ENCODE data around the gene TOM1L2.

The TOM1L2 gene

DNA sequence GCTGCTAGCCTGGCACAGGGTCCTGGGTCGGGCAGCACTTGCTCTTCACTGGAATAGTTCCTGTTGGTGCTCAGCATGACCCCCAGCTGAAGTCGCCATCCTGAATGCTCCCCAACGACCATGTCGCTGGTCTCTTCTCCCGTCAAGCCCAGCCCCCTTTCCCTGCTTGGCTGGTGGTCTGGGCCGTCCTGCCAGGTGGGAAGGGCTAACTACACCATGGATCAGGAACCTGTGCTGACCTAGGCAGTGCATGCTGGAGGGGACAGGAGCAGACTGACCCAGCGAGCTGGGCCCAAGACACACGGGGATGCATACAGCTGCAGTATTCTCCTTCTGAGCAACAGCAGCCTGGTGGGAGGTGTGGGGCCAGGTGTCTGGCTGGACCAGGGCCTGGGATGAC is 126.2 kb downstream of the TOM1L2 start:
- no peak for DNase-seq

DNA sequence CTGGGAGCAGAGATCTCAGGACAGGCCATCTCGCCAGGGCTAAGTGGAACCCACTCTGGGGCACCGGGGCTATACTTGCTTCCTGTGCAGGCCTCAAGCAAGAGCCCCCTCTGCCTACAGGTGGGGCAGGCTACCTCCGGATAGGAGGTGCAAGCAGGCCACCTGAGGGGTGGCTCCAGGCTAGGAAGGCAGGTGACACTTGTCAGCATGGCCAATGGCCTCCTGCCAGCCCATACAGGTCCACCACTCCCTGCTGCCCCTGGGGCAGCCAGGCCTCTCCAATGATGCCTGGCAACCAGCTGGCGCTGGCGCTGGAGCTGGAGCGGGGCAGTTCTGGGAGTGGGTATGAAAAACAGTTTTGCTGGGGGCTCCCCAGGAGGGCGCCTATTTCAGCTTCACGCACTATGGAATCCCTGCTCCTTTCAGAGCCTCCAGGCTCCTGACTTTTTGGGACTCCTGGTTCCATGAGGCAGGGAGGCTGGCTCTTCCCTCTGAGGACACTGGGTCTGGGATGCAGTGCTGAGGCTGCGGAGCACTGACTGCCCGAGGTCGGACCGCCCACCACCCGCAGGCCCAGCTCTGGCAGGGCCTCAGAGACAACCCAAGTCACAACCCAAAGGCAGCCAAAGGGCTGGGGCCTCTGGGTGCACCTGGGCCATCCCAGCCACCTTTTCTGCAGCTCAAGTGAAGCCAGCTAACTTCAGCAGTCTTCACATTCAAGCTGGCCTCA is 127.0 kb downstream of the TOM1L2 start:
- DNase-seq = no peak

DNA sequence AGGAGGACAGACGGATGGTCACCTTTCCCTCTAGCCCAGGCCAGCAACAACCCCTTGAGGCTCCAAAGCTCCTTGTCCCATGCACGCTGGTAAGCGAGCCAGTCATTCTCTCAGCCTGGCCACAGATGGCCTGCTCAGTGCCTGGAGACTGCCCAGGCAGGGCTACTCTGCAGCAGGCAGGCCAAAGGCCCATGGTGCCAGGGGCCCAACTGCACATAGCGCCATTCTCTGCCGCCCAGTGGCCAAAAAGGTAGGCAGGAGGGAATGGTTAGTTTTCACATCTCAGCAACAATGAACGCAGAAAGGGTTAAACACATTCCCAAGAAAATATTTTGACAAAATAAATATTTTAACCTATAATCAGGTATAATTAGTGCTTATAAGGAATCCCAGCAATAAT is 127.7 kb downstream of the TOM1L2 start:
- no peak for DNase-seq

DNA sequence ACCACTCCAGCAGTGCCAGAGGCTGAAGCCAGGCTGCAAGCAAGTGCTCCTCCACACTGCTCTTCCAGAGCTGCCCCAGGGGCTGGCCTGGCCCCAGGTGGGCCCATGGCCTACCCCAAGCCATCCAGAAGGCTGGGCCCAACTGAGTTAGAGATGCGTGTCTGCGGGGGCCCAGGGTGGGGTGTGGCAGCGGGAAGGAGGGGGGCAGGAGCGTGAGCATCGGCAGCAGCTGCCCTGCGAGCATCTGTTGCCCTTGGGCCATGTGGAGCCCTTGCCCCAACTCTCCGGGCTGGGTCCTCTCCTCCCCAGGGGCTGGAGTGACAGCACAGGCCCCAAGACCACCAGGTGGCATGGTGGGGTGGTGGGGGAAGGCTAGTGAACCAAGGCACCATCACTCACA is 128.1 kb downstream of the TOM1L2 start:
- DNase-seq = no peak

DNA sequence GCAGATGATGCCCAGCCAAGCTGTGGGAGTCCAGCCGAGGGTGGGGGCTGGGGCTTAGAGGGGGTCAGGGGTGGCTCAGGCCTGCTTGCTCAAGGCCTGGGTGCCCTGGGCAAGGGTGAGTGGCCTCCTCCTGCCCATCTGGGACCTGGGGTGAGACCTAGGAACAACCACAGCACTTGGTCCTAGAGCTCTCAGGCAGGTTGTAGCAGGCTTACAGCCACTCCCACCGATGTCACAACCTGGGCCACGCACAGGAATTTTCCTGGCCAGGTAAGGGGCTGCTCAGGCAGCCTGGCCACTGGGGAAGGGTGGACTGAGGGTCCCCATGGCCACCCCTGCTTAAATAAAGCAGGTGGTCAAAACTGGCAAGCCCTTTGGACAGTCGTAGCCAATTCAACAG is 129.1 kb downstream of the TOM1L2 start:
- no peak for DNase-seq

DNA sequence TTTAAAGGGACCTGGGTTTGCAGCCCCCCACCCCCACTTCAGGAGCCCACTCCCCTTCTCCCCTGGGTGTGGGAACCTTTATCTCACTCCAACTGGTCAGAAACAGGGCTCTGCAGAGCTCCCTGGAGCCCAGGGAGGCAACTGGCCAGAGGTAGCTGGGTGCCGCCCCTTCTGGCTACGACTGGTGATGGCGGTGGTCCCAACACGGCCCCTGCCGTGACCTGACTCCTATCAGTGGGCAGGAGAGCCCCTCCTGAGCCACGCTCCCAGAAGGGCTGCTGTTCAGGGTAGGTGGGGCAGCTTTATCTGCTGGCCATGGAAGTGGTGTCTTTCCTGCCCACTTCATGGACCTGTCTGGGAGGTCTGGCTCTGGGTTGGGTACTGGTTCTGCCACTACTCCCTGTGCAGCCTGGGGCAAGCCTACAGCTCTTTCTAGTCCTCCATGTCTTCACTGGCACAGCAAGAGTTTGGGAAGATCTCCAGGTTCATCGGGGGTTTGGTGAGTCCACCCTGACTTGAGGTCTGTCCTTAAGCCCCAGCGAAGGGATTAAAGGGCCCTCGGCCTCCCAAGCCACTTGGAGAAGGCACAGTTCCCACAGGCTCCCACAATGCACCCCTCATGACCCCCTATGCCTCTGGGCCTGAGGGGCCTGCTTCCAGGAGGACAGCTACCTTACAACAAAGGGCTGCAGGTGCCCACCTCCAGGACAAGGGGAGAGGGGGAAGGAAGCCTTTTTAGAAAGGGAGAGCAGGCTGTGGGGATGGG is 129.9 kb downstream of the TOM1L2 start:
- no peak for DNase-seq

DNA sequence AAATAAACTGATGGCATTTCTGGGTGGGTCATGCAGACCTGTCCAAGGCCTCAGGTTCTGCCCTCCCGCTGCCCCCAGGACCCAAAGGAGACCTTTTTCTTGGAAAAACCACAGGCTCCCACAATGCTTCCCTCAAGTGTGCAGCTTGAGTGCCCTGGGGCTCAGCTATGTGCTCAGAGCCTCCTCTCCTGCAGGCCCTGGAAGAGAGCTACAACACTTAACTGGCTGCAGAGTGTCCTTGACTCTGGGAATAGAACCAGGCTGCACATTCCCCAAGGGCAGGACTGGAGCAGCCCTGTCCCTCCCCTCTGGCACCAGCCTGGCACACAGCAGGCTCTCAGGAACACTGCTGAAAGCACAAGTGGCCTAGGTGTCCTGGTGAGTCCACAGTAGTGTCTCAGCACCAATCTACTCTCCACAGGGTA is 130.6 kb downstream of the TOM1L2 start:
- no peak for DNase-seq

DNA sequence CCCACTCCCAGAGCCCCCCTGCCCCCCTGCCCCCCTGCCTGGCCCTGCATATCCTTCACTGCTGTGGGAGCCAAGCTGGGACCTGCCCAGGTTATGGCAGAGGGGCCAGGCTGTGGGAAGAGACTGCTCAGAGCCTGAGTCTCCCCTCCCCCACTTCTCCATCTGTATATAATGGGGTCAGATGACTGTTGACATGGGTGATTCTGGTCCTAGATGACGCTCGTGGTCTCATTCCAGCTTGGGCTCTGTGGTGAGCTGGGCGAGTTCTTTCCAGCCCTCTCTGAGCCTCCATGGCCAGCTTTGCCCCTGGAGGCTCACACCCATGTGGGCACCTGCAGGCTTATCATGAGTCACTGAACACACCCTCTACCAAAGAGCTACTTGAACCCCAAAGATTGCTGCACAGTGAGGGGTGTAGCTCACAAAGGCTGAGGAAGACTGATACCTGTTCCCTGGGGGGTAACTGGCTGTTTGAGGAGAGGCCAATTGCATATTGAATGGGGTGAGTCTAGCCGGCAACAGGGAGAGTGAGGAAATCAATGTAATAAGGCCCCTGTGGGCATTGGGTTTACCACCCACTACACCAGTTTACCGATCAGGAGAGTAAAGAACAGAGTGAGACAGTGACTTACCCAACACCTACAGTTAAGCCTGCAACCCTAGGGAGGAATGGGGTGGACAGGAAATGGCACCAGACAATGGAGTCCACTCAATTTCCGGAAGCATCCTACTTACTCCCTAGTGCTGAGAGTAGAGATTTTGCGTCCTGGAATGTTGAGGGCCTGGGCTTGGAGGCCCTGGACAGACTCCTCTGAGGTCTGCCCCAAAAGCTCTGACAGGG is 131.2 kb downstream of the TOM1L2 start:
- no peak for DNase-seq

DNA sequence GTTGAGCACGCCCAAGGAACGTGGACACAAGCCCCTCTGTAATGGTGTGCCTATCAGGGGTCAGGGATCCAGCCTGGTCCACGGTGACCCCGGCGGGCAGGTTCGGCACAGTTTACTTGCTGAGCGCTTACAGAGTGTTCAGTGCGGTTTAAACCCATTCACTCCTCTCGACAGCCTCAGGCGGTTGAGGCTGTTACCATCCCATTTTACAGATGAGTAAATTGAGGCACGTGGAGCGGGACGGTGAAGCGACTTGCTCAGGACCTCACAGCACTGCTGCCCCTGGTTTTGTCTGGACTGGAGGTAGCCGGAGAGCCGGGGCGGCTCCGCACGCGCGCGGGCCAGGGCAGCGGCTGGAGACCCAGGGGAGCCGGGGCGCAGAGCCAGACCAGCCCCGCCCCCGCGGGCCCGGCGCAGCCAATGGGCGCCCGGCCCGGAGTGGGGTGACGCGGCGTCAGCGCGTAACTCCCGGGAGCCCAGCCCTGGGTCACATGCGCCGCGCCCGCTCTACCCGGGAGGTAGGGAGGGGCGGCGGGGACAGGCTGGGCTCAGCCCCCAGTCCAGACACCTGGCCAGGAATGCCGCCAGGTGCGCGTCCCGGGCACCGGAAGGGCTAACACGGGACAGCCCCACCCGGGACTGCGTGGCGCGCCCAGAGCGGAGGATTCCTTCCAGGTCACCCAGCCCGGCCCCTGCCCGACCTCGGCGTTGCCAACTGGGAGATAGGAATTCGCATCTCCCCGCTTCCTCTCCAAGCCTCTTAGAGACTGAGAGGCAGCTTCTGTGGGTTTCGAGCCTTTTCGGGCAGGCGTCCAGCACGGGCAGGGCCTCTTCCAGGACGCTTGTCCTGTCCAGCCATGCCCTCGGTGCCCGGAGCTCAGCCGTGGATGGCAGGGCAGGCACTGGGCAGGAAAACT is 132.2 kb downstream of the TOM1L2 start:
- peak; percentile 75 to 80 for DNase-seq

DNA sequence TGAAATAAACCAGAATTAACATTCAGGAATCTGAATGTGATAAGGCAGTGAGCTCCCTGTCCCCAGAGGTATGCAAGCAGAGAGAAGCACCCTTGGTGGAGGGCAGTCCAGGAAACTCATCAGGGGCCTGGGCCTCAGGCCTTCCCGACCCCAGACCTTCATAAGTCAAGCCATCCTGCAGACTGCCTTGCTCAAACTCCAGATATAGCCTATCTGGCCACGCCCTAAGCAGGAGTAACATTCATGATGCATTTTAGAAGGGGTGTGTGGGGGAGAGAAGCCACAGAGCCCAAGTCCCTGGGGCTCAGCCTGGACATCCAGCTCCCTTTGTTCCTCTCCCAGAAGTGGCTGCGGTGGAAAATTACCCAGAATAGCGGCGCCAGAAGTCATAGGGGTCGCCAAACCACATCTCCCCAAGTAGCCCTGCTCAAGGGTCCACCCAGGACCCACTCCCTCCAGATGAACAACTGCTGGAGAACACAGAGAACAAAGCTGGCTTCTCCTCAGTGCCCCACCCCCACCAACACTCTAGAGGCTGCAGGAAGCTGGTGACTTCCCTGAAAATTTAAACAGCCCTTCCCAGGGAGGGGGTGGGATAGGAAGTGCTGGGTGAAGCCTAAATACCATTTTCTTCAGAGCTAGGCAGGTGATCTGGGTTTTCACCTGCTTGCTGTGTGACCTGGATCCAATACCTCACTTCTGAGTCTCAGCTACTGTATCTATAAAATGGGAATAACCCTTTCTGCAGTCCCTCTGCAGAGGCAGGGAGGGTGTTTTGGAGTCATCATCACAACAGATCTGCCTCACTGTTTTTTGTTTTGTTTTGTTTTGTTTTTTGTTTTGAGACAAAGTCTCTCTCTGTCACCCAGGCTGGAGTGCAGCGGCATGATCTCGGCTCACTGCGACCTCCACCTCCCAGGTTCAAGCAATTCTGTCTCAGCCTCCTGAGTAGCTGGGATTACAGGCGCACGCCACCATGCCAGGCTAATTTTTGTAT is 133.9 kb downstream of the TOM1L2 start:
- no peak for DNase-seq

DNA sequence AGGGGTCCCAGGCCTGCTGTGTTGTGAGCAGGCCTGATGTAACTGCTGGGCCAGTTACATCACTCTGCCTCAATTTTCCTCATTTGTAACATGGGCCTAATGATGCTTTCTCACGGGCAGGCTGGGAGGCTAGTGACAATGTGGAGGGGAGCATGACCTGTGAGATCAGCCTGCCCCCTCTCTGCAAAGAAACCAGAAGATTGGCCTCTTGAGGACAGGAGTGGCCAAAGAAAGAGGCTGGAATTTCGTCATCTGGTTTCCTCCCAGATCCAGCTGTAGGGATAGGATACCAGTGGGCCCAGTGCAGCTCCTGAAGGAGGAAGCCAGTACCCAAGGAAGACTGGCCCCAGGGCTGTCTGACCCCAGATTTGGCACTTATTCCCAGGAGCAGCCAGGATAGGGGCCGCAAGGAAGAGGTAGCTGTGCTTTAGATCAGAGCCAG is 134.8 kb downstream of the TOM1L2 start:
- DNase-seq = no peak

DNA sequence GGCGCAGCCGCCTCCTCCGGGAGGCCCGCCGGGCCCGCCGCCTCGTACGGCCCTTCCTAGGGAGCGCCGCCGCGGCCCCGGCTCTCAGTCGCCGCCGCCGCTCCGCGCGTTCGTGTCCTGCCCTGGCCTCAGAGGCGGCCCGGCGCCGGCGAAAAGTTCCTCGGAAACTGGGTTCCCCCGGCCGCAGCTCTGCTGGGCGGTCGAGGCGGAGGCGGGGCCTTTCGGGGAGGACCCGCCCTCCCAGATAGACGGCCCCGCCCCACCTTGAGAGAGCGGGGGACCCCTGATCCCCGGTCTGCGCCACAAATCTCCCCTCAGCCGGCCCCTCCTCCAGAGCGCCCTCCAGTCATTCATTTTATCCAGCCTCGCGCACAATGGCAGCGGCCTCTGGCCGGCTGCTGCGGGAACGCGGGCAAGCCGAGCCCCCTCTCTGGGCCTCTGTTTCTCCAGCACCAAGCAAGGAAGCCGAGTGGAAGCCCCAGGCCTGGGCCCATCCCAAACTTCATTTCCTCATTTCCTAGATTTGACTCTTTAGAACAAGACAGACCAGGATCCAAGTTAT is 135.3 kb downstream of the TOM1L2 start, which contains the start of gene SREBF1:
TSS of gene SREBF1 (minus strand) at position 169 of the 562 bp plus-strand sequence. CDS start 169 bp downstream, outside the sequence.
- DNase-seq = peak; percentile 47 to 61

DNA sequence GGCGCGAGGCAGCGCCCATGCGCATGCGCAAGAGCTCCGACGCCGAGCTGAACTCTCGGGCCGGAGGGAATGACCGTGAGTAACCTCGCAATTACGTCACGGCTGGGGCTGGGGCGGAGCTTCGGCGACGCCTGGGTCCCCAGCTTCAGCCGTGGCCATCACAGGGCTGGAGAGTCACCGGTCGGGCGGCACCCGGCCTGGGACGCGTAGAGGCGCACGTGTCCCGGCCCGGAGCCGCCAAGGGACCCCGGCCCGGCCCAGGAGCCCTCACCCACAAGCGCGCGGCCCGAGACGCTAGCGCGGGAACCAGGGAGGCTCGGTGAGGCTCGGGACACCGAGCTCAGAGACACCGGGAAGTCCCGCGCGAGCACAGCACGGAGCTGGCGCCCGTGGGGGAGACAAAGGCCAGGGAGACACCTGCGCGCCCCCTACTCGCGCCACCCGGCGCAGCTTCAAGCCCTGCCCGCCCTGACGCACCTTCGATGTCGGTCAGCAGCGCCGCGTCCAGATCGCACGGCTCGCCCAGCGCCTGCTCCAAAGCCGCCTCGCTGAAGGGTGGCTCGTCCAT is 135.9 kb downstream of the TOM1L2 start:
- DNase-seq = peak; percentile 98

DNA sequence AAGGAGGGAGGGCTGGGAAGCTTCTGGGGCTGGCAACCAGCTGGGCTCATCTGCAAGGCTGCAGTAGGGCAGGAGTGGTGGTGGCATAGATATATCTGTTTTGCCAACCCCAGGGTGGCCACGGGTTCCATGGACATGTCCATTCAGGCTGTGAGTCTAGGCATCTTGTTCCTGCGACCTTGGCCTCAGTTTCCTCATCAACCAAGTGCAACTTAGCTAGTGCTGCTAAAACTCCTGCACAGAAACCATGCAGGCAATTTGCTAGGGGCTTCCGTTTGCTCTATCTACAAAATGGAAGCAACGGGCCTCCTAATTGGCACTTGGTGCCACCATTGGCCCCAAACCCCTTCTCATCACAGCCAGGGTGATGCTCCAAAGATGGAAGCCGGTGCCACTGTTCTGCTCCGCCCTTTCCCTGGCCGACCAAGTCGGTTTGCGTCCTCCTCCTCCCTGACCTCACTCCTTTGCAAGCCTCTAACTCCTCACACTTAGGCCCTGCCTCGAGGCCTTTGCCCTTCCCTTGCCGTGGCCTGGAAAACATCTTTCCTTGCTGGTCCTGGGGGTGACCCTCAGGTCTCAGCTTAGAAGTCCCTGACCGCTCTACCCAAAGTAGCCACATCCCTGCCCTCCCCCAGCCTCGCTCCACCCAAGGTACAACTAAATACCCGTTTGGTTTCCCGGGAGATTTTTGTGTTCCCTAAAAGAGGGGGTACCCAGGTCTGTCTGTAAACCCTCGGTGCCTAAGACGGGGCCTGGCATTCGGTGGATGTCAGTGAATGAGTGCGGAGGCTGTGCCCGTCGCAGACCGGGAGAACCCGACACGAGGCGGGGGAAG is 136.6 kb downstream of the TOM1L2 start:
- no peak for DNase-seq

DNA sequence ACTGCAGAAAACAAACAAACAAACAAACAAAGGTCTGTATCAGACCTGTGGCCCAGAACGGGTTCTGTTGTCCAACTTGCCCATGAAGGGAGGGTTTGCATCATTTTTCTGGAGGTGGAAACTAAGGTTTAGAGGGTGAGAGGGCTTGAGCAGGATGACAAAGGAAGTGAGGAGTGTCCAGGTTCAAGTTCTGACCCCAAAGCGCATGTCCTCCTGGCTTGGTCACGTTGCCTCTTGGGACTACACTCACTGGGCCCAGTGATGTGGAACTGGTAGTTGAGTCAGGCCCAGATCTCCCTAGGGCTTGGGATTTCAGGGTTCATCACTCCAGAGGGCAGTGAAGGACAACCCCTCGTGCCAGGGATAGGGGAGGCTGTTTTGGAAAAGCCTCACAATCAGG is 137.2 kb downstream of the TOM1L2 start:
- DNase-seq = no peak

DNA sequence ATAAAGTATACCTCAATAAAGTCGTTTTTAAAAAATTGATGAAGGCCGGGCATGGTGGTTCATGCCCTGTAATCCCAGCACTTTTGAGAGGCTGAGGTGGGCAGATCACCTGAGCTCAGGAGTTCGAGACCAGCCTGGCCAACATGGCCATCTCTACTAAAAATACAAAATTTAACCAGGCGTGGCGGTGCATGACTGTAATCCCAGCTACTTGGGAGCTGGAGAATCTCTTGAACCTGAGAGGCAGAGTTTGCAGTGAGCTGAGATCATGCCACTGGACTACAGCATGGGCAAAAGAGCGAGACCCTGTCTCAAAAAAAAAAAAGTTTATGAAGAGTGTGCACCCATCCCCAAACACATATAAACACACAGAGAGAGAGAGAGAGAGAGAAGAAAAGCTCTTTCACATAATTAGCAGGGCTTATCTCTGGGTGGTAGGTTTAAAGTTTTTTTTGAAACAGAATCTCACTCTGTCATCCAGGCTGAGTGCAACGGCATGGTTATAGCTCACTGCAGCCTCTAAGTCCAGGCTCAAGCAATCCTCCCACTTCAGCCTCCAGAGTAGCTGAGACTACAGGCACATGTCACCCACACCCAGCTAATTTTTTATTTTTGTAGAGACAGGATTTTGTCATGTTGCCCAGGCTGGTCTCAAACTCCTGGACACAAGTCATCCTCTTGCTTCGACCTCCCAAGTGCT is 138.4 kb downstream of the TOM1L2 start:
- DNase-seq = no peak

DNA sequence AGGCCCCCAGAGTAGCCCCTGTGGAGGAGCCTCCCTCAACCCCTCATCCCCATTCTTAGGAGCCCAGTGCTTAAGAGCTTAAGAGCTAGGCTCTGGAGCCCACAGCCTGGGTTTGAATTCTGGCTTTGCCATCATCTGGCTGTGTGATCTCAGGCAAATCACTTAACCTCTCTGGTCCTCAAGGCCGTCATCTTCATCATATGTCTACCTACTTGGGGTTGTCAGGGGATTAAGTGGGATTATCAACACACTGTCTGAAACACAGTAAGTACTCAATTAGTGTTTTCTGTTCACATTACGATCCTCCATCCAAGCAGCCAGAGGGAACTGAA is 140.2 kb downstream of the TOM1L2 start:
- no peak for DNase-seq

DNA sequence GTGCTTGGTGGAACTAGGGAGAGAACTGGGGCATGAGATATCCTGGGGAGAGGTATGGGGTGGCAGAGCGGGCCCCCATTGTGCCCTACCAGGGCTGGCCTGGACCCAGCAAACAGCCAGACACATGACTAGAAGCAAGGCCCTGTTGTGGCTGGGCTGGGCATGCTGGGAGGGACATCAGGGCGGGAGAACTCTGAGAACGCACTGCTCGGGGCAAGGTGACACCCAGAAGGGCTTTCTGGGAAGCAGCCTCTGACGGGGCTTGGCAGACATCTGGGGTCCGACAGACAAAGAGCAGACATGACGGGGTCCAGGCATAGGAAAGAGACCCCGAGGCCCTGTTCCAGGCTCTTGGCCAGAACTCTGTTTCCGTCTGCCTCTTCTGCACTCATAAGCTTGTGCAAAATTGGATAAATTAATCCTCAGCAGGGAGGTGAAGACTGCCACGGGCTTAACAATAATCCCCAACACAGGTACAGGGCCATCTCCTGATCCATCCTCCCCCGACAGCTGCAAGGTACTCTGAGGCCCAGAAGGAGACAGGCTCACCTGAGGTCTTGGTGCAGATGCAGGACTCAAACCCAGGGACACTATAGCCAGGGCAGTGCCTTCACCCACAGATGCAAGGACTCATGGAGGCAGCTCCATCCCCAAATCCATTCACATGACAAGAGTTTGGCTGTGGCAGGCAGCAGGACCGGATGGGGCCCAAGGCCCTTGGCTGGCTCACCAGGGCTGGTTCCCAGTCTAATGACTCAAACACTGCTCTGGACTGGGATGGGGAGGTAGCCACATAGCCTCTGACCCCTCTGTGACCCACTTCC is 140.8 kb downstream of the TOM1L2 start:
- DNase-seq = no peak
